HG02885 (cell line): ENCODE data around the gene INAFM1.

ENCODE experiments used
- ATAC-seq: cut with Tn5 transposase; IDR thresholded peaks from one replicate; pipeline ENCODE4 v1.9.1; 2021; ENCODE audit warnings: mild to moderate bottlenecking; ENCODE audit not compliant: unreplicated experiment, poor library complexity

Gene INAFM1

DNA sequence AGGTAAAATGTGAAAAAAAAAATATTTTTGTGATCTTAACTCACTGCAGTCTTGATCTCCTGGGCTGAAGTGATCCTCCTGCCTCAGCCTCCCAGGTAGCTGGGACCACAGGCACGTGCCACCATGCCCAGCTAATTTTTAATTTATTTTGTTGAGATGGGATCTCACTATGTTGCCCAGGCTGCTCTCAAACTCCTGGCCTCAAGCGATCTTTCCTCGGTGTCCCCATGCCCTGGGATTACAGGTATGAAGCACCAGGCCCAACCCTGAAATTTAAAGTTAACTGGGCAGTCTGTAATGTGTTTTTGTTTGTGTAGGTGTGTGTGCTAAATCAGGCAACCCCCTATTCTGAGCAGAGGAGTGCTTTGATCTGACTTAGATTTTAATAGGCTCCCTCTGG is 31.6 kb downstream of the INAFM1 start:
- no peak for ATAC-seq

DNA sequence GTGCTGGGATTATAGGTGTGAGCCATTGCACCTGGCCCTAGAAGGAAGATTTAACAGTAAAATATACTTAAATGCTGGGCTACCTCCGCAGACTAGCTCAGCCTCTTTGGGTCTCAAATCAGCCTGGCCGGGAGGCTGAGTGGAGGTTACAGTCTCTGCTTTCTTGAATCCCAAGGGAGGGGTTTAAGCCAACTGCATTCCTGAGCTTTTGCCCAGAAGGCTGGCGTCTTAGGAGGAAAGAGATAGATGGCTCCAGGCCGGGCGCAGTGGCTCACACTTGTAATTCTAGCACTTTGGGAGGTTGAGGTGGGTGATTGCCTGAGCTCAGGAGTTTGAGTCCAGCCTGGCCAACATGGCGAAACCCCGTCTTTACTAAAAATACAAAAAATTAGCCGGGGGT is 34.4 kb downstream of the INAFM1 start:
- no peak for ATAC-seq

DNA sequence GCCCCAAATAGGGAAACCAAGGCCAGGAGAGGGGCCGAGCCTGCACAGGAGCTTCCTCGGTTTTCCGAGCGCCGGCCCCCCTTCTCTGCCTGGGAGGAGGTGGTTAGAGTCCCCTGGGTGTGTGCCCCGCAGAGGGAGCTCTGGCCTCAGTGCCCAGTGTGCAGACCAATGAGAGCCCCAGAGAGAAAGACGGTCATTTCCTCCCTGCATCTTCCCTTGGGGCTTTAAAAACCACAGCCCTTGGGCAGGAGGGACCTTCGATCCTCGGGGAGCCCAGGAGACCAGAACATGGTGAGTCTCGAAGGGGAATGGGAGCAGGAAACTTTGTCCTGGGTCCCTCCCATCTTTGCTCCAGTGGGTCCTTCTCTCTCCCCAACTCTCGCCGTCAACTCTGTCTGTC is 34.9 kb downstream of the INAFM1 start, which contains the start of gene C5AR1:
Gene C5AR1, plus strand, starts transcription at position 254 of the 400 bp plus-strand sequence. Its CDS starts 35 bp downstream, at position 289.
- no peak for ATAC-seq

DNA sequence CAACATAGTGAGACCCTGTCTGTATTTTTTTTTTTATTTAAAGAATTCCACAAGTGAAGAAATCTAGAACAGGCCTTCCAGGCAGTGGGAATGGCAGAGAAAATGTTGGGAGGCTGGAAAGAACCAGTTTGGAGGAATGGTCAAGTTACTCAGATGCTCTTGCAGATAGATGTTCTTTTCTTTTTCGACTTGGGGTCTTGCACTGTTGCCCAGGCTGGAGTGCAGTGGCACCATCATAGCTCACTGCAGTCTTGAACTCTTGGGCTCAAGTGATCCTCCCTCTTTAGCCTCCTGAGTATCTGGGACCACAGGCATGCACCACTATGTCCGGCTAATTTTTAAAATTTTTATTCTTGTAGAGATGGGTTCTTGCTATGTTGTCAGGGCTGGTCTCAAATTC is 35.6 kb downstream of the INAFM1 start:
- ATAC-seq, result no peak

DNA sequence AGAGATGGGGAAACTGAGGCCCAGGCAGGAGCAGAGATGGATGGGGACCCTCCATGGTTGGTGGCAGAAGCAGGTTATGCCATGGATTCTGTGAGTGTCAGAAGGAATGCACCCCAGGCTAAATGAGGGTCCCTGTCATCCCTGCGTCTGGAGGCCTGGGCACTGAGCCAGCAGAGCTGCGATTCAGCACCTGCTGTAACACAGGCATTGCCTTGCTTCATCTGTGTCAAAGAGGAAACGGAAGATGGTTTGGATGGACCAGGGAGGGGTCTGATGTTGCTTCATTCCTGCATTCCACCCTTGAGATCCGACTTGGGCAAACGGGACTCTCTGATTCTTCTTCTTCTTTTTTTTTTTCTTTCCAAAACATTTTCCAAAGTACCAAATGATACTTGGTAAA is 36.1 kb downstream of the INAFM1 start:
- no peak for ATAC-seq

DNA sequence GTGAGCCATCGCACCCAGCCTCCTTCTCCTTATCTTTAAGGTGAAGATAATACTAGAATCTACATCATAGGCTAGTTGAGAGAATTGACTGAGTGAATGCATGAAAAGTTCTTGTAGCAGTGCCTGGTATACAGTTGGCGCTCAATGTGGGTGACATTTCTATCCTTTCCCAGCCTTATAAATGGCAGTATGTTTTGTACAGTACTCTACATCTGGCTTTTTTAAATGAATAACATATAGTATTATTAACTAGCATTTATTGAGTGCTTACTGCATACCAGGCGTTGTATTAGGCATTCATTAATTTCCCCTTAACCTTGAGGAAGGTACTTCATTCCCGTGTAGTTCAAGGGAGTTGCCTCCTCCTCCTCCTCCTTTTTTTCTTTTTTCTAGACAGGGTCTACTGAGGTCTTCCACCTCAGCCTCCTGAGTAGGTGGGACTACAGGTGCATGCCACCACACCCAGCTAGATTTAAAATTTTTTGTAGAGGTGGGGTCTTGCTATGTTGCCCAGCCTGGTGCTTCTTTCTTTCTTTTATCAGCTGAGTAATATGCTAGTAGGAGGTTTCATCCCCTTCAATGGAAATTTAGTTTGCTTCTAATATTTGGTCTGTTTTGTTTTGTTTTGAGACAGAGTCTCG is 37.8 kb downstream of the INAFM1 start:
- ATAC-seq, result no peak

DNA sequence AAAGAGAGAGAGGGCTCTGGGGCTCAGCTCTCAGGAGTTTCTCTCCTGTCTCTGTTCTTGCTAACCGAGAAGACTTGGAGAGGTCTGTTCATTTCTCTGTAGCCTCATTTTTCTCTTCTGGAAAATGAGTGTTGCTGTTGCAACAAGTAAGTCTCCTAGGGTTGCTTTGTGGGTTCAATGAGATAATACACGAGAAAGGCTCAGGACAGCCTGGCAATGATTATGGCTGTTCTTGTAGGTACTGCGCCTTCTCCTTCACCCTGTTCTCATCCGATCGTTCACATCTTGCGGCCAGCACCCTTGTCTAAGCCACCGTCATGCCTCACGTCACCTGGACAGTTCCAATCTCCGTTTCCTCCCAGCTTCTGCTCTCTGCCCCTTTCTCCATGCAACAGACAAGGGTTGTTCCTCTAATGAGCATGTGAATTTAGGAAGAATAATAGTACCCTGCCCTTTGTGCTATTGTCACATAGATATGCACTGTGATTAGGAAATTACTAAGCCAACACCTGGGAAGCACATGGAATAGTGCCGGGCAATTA is 39.1 kb downstream of the INAFM1 start:
- no peak for ATAC-seq

DNA sequence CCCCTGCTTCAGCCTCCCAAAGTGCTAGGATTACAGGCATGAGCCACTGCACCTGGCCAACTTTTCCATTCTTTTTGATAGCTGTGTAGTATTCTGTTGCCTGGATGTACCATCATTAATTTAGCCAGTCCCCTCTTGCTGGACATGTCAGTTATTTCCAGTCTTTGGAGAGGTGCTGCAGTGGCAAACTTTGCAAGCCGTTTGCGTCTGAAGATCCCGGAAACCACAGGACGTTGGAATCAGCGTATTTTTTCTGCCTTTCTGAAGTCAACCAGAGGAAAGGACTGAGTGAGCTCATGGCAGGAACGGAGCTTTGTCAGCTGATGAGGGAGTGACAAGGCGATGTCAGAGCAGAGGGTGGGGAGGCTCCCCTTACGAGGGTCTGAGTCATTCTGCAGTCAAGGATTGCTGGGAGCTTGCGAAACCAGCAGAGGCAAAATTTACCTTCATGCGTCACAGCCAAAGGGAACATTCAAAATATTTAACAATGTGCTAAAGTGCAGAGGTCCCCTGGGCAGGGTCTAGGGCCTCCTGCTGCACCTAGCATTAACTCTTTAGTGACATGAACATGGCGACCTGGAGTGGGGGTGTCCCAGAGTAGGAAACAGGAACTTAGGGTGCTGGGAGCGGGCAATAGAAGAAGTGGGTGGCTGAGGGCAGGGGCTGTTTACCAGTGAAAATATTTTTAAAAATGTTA is 40.6 kb downstream of the INAFM1 start:
- no peak for ATAC-seq

DNA sequence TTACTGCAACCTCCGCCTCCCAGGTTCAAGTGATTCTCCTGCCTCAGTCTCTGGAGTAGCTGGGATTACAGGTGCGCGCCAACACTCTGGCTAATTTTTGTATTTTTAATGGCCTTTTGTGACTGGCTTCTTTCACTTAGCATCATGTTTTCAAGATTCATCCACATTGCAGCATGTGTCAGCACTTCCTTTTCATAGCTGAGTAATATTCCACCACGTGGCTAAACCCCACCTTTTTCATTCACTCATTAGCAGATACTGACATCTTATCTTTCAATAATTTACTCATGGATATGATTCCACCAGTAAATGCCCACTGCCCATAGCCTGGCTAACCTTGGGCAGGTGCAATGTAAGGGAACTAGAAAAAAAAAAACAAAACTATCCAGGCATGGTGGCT is 41.8 kb downstream of the INAFM1 start:
- ATAC-seq, result no peak

DNA sequence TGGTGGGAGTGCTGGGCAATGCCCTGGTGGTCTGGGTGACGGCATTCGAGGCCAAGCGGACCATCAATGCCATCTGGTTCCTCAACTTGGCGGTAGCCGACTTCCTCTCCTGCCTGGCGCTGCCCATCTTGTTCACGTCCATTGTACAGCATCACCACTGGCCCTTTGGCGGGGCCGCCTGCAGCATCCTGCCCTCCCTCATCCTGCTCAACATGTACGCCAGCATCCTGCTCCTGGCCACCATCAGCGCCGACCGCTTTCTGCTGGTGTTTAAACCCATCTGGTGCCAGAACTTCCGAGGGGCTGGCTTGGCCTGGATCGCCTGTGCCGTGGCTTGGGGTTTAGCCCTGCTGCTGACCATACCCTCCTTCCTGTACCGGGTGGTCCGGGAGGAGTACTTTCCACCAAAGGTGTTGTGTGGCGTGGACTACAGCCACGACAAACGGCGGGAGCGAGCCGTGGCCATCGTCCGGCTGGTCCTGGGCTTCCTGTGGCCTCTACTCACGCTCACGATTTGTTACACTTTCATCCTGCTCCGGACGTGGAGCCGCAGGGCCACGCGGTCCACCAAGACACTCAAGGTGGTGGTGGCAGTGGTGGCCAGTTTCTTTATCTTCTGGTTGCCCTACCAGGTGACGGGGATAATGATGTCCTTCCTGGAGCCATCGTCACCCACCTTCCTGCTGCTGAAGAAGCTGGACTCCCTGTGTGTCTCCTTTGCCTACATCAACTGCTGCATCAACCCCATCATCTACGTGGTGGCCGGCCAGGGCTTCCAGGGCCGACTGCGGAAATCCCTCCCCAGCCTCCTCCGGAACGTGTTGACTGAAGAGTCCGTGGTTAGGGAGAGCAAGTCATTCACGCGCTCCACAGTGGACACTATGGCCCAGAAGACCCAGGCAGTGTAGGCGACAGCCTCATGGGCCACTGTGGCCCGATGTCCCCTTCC is 45.5 kb downstream of the INAFM1 start:
- ATAC-seq, result no peak

DNA sequence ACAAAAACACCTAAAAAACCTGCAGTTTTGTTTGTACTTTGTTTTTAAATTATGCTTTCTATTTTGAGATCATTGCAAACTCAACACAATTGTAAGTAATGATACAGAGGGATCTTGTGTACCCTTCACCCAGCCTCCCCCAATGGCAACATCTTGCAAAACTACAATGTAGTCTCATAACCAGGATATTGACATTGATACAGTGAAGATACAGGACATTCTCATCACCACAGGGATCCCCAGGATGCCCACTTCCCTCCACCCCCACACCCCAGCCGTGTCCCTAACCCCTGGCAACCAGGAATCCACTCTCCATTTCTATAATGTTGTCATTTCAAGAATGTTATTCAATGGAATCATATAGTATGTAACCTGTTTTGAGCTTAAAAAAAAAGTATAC is 46.9 kb downstream of the INAFM1 start:
- no peak for ATAC-seq

DNA sequence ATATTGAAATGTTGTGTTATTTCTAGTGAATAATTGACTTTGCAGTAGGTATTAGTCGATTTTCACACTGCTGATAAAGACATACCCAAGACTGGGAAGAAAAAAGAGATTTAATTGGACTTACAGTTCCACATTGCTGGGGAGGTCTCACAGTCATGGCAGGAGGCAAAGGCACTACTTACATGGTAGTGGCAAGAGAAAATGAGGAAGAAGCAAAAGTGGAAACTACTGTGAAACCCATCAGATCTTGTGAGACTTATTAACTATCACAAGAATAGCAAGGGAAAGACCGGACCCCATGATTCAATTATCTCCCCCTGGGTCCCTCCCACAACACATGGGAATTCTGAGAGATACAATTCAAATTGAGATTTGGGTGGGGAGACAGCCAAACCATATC is 47.4 kb downstream of the INAFM1 start:
- no peak for ATAC-seq

DNA sequence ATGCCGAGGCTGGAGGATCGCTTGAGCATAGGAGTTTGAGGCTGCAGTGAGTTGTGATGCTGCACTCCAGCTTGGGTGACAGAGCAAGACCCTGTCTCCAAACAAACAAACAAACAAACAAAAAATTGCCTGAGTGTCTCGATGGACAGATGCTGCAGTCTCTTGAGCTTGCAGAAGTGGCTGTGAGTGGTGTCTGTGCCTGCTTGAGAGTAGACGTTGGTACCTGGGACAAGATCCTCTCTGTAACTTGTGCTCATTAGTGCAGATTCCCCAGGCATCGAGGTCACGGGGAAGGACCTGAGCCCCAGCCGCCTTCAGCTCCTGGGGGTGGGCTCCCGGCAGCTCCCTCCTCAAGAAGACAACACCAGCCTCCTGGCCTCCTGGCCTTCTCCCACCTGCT is 48.7 kb downstream of the INAFM1 start:
- no peak for ATAC-seq

DNA sequence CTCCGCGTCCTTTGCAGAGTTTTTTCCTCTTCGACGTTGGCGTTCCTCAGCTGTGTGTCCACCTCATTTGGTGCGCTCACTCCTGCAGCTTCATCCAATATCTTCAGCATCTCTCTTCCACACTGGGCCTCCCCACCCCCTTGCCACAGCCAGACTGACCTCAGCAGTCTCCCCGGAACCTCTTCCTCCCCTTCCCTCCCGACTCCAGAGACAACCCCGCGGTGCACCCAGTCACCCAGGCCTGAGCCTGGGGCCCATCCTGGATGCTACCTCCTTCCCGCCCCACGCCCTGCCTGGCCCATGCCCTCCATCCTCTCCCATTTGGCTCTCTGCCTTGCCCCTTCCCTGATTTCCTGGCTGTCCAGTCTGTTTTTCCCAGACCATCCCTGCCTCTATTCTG is 49.2 kb downstream of the INAFM1 start:
- no peak for ATAC-seq

DNA sequence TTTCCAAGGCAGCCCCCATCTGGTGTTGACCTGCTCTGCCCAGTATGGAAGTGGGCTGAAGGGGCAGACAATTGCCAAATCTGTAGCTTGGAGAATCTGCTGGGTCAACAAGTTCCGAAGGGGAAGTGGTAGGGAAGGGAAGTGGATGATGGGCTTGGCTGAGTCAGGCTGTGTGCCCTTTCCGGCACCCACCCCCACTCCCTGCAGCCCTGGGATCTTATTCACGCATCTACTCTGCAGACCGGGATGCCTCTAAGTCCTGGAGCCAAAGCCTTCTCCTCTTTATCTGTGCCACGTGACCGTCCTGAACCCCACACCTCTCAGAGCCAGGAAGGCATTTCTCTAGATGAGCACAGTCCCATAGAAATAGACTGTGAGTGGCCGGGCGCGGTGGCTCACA is 49.8 kb downstream of the INAFM1 start:
- no peak for ATAC-seq
